ENCODE measurements around the gene RAB40C. TPM values are rescaled to one million over a fixed set of nuclear protein-coding genes. Genes with fewer than 3 reads are reported as not detected.

The RAB40C gene
- total and polyA plus RNA-seq, 9 of the 15 experiments (the other 6 are each of a cell fraction or from before 2014, with no cell fraction given), result 0.17 to 23.4 (median 8.7) TPM

GRCh38 chr16:566475-567372 lies 23.1 kb upstream of the RAB40C start, which contains the start of gene NHLRC4 (continued):
- TF ChIP-seq ZMIZ1 (IDR thresholded peaks at IDR 0.05; ENCODE audit: low read depth in 2 of 2, low read length in 2 of 2) (no peak; a peak in 2 of 4 replicates), ZNF609 (CRISPR knock-in tag; IDR thresholded peaks at IDR 0.05; ENCODE audit: borderline replicate concordance) (no peak), ZNF282 (CRISPR knock-in tag; IDR thresholded peaks at IDR 0.05) (no peak), ZBTB1 (CRISPR knock-in tag; IDR thresholded peaks at IDR 0.05; ENCODE audit: borderline replicate concordance, low read depth) (no peak), TAF9B (IDR thresholded peaks at IDR 0.05; ENCODE audit: partially characterized antibody) (no peak), CHAMP1 (IDR thresholded peaks at IDR 0.05) (no peak), NFIC (IDR thresholded peaks at IDR 0.05) (no peak), ZNF197 (CRISPR knock-in tag; IDR thresholded peaks at IDR 0.05; ENCODE audit: low read depth) (no peak; the same call in 1 of the 2 replicates), TCF7 (IDR thresholded peaks at IDR 0.05; ENCODE audit: borderline replicate concordance) (no peak), ZNF699 (CRISPR knock-in tag; IDR thresholded peaks at IDR 0.05; ENCODE audit: insufficient replicate concordance) (no peak), HES1 (IDR thresholded peaks at IDR 0.05; ENCODE audit: low read depth) (no peak), HOMEZ (CRISPR knock-in tag; IDR thresholded peaks at IDR 0.05) (no peak), CBFA2T3 (IDR thresholded peaks at IDR 0.05) (peak; percentile 77)
